OCI-LY7 (cell line): ENCODE data around the gene PIK3R1. TPM values are rescaled to one million over a fixed set of nuclear protein-coding genes. Genes with fewer than 3 reads are reported as not detected.

ENCODE experiments used
- BruUV-seq: library from RNA; stranded (reverse); fragments of 400-500 nt; replicated peaks from 2 replicates; lab custom pipeline; 2021; lab: Mats Ljungman, UMichigan
- CTCF ChIA-PET: fragments of 300-600 bp; sonication (Branson Sonifier 250); formaldehyde crosslinking; loops from one replicate; lab custom pipeline; 2022; ENCODE audit warnings: antibody characterized with exemption; ENCODE audit not compliant: unreplicated experiment; lab: Charles Lee
- POLR2A ChIA-PET: fragments of 300-600 bp; sonication (Branson Sonifier 250); formaldehyde crosslinking; loops from one replicate; lab custom pipeline; 2022; ENCODE audit warnings: antibody characterized with exemption; lab: Charles Lee
- DNase-seq: peaks from one replicate; pipeline ENCODE4 v3.0.0-alpha.2; 2015; ENCODE audit warnings: low spot score
- H2AFZ ChIP-seq: fragments of 200-600 bp; sonication (generic), shearing (Covaris generic); 2 replicates; pipeline ENCODE4 v1.6.1; 2014; ENCODE audit warnings: mild to moderate bottlenecking, antibody characterized with exemption, low read length, moderate library complexity
- H3K27ac ChIP-seq: fragments of 200-600 bp; sonication (generic); 2 replicates; pipeline ENCODE4 v1.5.1; 2014; ENCODE audit warnings: mixed run types, low read depth, mild to moderate bottlenecking, moderate library complexity, low read length, inconsistent platforms; ENCODE audit not compliant: poor library complexity, severe bottlenecking
- H3K36me3 ChIP-seq: fragments of 200-600 bp; sonication (generic); 2 replicates; pipeline ENCODE4 v1.6.1; 2014; ENCODE audit warnings: mild to moderate bottlenecking, antibody characterized with exemption, low read length, moderate library complexity, mixed read lengths; ENCODE audit not compliant: insufficient read depth
- H3K4me1 ChIP-seq: fragments of 200-600 bp; sonication (generic); 2 replicates; pipeline ENCODE4 v1.5.1; 2014; ENCODE audit warnings: mild to moderate bottlenecking, low read length; ENCODE audit not compliant: insufficient read depth, poor library complexity, severe bottlenecking
- H3K4me2 ChIP-seq: fragments of 200-600 bp; sonication (generic); 2 replicates; pipeline ENCODE4 v1.6.1; 2014; ENCODE audit warnings: mild to moderate bottlenecking, low read length
- H3K4me3 ChIP-seq: fragments of 200-600 bp; sonication (generic); 2 replicates; pipeline ENCODE4 v1.5.1; 2014; ENCODE audit warnings: mild to moderate bottlenecking, low read depth, low read length; ENCODE audit not compliant: poor library complexity, severe bottlenecking
- H3K79me2 ChIP-seq: fragments of 200-600 bp; sonication (generic); 2 replicates; pipeline ENCODE4 v1.6.1; 2016; ENCODE audit warnings: low read depth, mild to moderate bottlenecking, low read length, moderate library complexity, mixed read lengths; ENCODE audit not compliant: insufficient read depth
- H3K9me2 ChIP-seq: fragments of 200-600 bp; sonication (generic); 2 replicates; pipeline ENCODE4 v1.6.1; 2016; ENCODE audit warnings: mild to moderate bottlenecking, low read length, mixed read lengths; ENCODE audit not compliant: insufficient read depth
- H3K9me3 ChIP-seq: fragments of 200-600 bp; sonication (generic); 2 replicates; pipeline ENCODE4 v1.6.1; 2014; ENCODE audit warnings: mild to moderate bottlenecking, mixed run types, low read length, mixed read lengths
- H4K20me1 ChIP-seq: fragments of 200-600 bp; sonication (generic); 2 replicates; pipeline ENCODE4 v1.6.1; 2014; ENCODE audit warnings: mild to moderate bottlenecking, antibody characterized with exemption, low read length, moderate library complexity, mixed read lengths; ENCODE audit not compliant: insufficient read depth
- CTCF ChIP-seq: fragments of 200-600 bp; sonication (generic); conservative IDR thresholded peaks from 2 replicates; pipeline ENCODE4 v1.5.1; 2014; ENCODE audit warnings: mild to moderate bottlenecking, antibody characterized with exemption, low read length, moderate library complexity, mixed read lengths
- EZH2phosphoT487 ChIP-seq: fragments of 200-600 bp; sonication (generic); IDR thresholded peaks from 2 replicates; pipeline ENCODE4 v1.6.1; 2018; ENCODE audit warnings: low read depth, borderline replicate concordance, mild to moderate bottlenecking, mixed run types, antibody characterized with exemption, low read length, moderate library complexity, mixed read lengths
- intact Hi-C: fragments of 100-400 bp; cut with micrococcal nuclease; formaldehyde crosslinking; loops from one replicate; pipeline ENCODE4 v1.10.0; 2022; ENCODE audit not compliant: unreplicated experiment
- total RNA-seq, 2 experiments: library from RNA; depleted of rRNA in 1 of 2; stranded (reverse); fragments of >200 nt in 1 of 2; shearing (Covaris generic) in 1 of 2; gene quantifications; 2 replicates each; pipeline ENCODE4 v1.2.3, GENCODE V29; 2014 to 2022

The PIK3R1 gene
- total RNA-seq, 2 experiments from 2014 or later: 15.8 to 43.4 TPM

GRCh38 chr5:68289498-68289897, 73.9 kb downstream of the PIK3R1 start:
- Histone ChIP-seq H3K4me2 (no peak overlapping the region), H3K27ac (no peak overlapping the region), H3K9me2 (no peaks in the 10 kb centered on the region), H2AFZ (no peak overlapping the region), H3K36me3 (peaks cover 32% of the 10 kb centered on the region), H3K9me3 (no peaks in the 10 kb centered on the region), H4K20me1 (no peaks in the 10 kb centered on the region; the same call in 1 of the 2 replicates), H3K79me2 (no peaks in the 10 kb centered on the region), H3K4me1 (peaks cover 39% of the 10 kb centered on the region), H3K4me3 (no peak overlapping the region)
- no peak for TF ChIP-seq EZH2phosphoT487
- TF ChIP-seq CTCF: no peak
- BruUV-seq: no TSS peak
- intact Hi-C loops: loop anchor here (5.0 kb wide), 1 partner anchor 718 kb away; no protein-coding TSS in a partner anchor
- no peak for DNase-seq
- POLR2A ChIA-PET: no interaction called here
- CTCF ChIA-PET: no interaction called here

GRCh38 chr5:68290260-68290674, 74.7 kb downstream of the PIK3R1 start:
- Histone ChIP-seq H2AFZ (no peak overlapping the region), H3K4me2 (no peak overlapping the region), H3K9me3 (no peaks in the 10 kb centered on the region), H3K79me2 (no peaks in the 10 kb centered on the region), H3K4me3 (no peak overlapping the region), H3K4me1 (peaks cover 36% of the 10 kb centered on the region), H3K36me3 (peaks cover 34% of the 10 kb centered on the region), H3K27ac (no peak overlapping the region), H3K9me2 (no peaks in the 10 kb centered on the region), H4K20me1 (no peaks in the 10 kb centered on the region; the same call in 1 of the 2 replicates)
- DNase-seq: no peak
- BruUV-seq: no TSS peak
- intact Hi-C loops: no loop called here
- CTCF ChIA-PET: no interaction called here
- POLR2A ChIA-PET: interaction anchor here (1.1 kb wide), 1 partner anchor 10 kb away, joined by 3 read pairs; no protein-coding TSS in a partner anchor
- TF ChIP-seq CTCF (no peak), EZH2phosphoT487 (no peak)

- BruUV-seq: no TSS peak
- Histone ChIP-seq H4K20me1 (no peaks in the 10 kb centered on the region; the same call in 1 of the 2 replicates), H3K4me3 (no peak overlapping the region), H3K79me2 (no peaks in the 10 kb centered on the region), H3K9me3 (no peaks in the 10 kb centered on the region), H3K4me2 (no peak overlapping the region), H3K27ac (no peak overlapping the region), H3K36me3 (peaks cover 40% of the 10 kb centered on the region), H3K4me1 (peaks cover 30% of the 10 kb centered on the region), H2AFZ (no peak overlapping the region), H3K9me2 (no peaks in the 10 kb centered on the region)
- intact Hi-C loops: no loop called here
- ChIA-PET POLR2A (interaction anchor here (1.1 to 2.5 kb wide), 2 partner anchors 10 to 12 kb away, joined by 3 to 8 read pairs; no protein-coding TSS in a partner anchor), CTCF (no interaction called here)
- no peak for TF ChIP-seq CTCF
- no peak for DNase-seq
These were observed 75.3 kb downstream of the PIK3R1 start for GRCh38 chr5:68290847-68291246.
